HK-2 (cell line): ENCODE results near the gene TMEM147.
A peak's percentile ranks its signal among the peaks of the same experiment; 100 is the strongest.

Experiments used
- DNase-seq: peaks from one replicate; pipeline ENCODE4 v3.0.0-alpha.2; 2018; ENCODE audit not compliant: unreplicated experiment

Gene TMEM147

DNA sequence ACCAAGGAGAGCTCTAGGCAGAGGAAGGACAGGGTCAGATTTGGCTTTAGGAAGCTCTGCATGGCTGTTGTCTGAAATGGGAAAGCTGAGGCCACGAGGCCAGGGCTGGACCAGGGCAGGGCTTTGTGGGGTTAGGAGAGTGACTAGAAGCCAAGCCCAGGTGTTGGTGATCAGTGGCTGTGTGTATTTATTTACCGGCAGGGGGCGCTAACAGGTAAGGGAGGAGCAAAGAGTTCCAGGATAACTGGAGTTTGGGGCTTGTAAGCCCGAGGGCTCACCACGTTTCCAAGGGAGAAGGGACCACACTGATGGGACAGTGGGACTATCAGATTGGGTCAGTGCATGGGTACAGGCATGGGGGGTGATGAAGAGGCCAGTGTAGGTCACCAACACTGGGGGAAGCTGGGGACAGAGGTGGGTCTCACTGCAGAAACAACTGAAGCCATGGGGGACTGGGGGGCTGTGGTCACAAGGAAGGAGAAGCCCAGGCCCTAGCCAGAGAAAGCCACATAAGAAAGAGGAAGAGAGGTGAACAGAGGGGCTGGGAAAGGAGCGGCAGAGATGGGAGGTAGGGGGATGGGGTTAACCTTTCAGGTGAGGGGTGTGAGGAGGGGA is 3.9 kb downstream of the TMEM147 start:
- peak; percentile 60 for DNase-seq

DNA sequence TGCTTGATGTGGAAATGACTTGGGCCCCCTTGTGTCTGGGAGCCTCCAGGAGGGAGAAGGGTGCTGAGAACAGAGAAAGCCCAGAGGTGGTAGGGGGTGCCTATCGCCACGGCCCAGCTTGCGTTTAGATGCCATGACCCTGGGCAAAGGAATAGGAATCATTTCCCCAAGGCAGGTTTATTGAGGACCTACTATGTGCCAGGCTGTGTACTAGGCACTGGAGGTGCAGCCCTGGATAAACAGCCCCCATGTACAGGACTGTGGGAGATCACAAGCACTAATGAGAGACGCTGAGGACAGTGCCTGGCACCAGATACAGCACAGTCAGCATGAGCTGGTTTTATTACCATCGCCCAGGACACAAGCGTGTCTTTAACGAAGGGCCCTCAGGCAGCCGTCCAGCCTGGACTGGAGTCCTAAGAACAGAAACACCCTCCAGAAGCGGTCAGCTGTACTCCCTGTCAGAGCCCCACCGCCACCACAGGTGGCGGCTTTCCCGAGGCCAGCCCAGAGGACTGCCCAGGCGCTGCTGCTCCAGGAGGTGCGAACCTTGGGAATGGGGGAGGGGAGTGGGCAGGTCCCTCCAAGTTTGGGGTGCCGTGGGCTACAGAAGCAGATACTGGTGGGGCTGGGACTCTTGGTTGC is 4.6 kb downstream of the TMEM147 start:
- no peak for DNase-seq

DNA sequence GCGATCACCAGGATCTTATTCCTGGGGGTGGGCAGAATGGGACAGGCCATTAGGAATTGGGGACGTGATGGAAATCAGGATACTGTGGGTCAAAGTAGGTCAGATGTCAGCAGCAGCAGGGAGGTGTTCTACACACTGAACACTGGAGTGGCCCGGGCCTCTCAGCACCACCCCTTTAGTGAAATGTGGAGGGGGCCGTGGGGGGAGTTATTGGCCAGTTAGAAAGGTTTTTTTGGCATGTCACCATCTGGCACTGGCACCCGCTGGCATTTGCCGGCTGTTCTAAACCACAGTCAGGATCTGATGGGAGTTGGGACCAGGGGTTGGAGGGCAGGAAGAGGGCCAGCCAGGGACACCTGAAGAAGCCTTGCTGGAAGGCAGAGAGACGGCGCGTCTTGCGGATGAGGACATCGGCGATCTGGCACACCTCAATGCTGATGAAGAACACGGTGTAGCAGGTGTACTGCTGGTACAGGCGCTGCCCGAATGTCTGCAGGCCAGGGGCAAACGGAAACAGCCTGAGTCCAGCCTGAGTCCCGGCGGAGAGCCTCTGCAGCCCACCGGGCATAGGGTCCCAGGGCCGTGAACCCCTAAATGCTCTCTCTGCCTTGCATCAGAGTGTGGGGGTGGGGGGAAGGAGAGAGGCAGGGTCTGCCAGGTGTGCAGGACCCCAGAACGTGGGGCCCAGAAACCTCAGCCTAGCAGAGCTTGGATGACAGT is 5.8 kb downstream of the TMEM147 start:
- no peak for DNase-seq

GRCh38 chr19:35552534-35553384 is 7.3 kb downstream of the TMEM147 start:
- DNase-seq = no peak

- no peak for DNase-seq
Measured at GRCh38 chr19:35553385-35554000, 8.1 kb downstream of the TMEM147 start.

DNA sequence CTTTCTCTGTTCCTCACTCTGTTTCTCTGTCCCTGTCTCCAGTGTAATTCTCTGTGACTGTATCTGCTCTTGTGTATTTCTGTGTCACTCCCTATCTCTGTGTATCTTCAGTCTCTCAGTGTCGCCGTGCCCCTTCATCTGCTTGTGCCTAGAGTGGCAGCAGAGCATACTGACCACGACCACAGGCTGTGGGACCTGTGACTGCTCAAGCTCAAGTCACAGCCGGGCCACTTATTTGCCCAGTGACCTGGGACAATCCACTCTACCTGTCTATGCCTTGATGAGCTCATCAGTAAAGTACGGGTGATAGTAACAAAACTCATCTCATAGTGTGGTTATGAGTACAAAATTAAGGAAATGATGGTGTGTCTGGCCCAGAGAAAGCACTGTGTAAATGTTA is 8.7 kb downstream of the TMEM147 start:
- no peak for DNase-seq

GRCh38 chr19:35555301-35556005 is 10.0 kb downstream of the TMEM147 start:
- peak; percentile 49 for DNase-seq

DNA sequence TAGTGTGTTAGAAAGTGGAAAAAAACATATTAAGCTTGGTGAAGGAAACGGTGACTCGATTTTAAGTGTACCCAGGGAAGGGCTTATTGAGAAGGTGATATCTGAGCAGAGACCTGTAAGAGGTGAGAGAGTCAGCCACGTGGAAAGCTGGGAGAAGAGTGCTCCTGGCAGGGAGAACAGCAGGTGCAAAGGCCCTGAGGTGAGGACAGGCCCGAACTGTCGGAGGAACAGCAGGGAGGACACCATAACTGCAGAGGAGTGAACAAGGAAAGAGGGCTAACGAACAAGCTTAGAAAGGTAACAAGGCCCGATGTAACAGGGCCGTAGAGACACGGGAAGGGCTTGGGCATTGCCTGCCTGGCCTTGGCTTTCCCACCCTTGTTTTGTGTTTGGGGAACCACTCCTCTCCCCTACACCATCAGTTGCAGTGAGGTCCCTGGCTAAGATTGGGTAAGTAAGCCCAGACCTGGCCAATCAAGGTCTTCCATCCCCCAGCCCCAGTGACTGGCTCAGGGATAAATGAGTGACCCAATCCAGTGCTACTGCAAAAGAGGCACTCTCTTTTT is 10.7 kb downstream of the TMEM147 start:
- DNase-seq = no peak

GRCh38 chr19:35556846-35557538 is 11.6 kb downstream of the TMEM147 start:
- DNase-seq = no peak

DNA sequence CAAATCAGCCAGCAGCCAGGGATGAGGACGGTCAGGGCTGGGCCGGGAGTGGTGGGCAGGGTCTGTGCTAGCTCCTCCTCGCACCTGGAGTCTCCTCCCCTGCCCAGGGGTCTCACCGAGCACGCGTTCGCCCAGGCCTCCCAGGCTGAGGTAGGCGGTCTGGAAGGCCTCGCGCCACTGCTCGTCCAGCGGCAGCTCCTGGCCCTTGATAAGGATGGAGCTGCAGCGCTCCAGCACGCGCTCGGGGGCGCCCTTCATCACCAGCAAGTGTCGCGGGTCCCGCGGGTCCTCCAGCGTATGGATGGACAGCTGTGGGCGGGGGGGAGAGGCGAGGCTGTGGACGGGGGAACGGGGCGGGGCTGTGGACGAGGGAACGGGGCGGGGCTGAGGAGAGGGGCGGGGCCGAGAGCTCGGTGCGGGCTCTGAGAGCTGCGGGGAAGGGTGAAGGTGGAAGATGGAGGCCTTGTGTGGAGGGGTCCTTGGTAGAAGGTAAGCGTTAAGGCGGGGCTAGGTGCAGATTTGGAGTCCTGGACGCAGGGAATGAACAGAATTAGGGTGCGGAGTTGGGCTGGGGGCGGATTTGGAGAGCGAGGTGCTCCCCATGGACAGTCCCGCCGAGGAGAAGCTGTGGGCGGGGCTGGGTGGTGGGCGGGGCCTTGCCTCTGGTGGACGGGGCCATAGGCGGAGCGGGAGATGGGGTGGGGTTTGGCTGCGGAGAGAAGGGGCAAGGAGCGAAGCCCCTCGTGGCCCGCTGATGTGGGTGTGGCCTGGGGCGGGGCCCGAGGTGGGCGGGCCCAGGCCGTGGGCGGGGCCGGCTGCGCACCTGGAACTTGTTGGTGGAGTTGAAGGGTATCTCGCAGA is 12.3 kb downstream of the TMEM147 start:
- DNase-seq = no peak

DNA sequence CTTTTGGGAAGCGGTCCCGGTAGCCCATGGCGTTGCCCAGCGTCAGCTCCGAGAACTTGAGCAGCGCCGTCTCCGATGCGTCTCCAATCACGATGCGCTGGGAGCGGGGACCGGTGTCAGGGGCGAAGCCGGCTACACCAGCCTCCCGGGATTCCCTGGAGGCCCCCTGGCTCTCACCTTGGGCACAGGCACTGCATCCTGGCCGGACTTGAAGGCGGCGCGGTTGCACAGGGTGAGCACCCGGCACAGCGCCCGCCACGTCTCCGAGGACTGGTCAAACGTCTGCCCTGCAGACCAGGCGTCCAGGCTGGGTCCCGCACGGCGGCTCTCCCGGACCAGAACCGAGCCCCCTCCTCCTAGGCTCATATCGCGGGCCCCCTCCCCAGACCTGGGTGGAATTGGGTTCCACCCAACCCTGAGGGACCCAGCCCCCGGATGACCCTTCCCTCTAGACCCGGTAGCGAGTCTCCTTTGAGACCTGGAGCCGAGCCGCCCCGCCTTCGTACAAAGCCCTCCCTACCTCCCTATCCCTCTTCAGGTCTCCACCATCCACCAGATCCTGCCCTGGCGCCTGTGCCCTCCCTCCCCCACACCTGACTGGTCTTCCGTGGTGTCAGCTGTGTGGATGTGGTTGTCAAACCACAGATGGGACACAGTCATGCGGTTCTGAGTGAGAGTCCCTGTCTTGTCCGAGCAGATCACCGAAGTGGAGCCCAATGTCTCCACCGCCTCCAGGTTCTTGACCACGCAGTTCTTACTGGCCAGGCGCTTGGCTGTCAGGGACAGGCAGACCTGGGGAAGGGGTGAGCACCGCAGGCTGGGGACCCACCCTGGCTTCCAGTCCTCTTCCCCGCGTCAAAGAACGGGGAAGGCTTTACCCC is 13.2 kb downstream of the TMEM147 start:
- no peak for DNase-seq

DNA sequence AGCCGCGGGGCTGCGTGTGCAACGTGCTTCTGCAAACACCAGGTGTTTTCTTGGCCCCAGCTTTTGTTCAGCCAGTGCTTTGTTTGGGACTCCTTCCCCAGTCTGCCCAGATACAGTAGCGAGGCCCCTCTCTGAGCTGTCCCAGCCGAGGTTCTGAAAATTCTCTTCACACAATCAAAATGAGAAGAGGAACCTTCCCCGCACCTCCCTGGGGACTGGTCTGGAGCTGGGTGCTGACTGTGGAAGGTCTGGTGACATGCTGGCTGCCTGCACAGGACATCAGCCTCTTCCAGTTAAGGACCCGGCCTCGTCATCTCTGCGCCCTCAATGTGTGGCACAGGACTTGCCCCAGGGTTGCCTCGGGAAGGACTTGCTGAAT is 13.8 kb downstream of the TMEM147 start:
- no peak for DNase-seq

DNA sequence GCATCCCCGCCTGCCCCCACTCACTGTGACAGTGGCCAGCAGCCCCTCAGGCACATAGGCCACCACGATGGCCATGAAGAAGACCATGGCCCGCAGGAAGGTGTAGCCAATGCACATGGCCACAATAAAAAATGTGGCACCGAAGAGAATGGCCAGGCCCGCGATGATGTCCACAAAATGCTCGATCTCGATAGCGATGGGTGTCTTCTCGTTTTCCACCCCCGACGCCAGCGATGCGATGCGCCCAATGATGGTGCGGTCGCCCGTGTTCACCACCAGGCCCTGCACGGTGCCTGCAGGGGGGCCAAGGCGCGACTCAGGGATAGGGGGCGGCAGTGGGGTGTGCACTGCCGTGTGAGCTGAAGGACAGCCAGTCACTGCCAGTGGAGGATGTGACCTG is 14.4 kb downstream of the TMEM147 start:
- no peak for DNase-seq

- DNase-seq = no peak
Measured at GRCh38 chr19:35560271-35560670, 14.8 kb downstream of the TMEM147 start.

DNA sequence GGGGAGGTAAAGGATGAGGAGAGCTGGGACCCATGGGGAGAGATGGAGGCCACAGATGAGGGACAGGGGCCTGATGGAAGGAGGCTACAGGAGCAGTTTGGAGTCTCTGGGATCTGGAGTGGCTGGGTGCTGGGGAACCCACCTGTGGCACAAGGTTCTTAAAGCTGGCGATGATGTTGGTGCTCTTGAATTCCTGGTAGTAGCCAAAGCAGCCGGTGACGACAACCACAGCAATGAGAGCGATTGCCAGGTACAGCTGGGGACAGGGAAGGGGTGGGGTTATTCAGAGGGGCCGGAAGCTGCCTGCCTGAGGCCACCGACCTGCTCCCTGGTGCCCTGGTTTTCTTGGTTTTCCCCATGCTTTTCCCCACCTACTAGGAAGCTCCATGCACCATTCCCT is 15.3 kb downstream of the TMEM147 start:
- no peak for DNase-seq

GRCh38 chr19:35561436-35561835 is 16.0 kb downstream of the TMEM147 start:
- DNase-seq = no peak

DNA sequence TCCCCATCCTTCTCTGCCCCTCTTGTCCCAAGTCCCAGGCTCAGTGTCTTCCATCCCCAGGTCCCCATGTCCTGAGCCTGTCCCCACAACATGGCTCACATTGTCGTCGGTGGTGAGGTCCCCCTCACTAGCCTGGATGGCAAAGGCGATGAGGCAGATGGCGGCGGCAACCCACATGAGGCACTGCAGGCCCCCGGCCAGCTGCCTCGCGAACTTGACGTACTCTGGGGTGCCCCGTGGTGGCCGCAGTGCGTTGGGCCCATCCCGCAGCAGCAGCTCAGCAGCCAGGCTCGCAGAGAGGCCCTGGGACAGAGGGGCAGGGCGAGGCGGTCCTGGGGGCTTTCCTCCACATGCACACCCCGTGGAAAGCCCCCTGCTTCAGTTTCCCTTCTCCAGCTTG is 16.9 kb downstream of the TMEM147 start:
- no peak for DNase-seq

DNA sequence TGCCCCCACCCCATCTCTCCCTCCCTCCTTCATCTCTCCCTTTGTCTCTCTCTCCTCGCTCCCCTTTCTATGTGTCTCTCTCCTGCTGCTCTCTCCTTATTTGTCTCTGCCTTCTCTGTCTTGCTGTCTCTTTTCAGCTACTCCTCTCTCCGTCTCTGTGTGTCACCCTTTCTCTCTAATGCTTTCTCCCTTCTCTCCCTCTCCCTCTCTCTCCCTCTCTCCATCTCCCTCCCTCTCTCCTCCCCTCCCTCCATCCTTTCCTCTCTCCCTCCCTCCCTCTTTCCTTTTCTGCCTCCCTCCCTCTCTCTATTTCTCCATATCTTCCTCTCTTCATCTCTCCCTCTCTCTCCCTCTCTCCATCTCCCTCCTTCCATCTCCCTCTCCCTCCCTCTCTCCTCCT is 17.4 kb downstream of the TMEM147 start:
- no peak for DNase-seq
